ENCODE measurements around the gene GAPDH. TPM values are rescaled to one million over a fixed set of nuclear protein-coding genes. Genes with fewer than 3 reads are reported as not detected.

Gene GAPDH
- total RNA-seq, 4 donors from 2014 or later = 1,060 to 2,185 (median 1,462) TPM

- TF ChIP-seq, protein P1, sequence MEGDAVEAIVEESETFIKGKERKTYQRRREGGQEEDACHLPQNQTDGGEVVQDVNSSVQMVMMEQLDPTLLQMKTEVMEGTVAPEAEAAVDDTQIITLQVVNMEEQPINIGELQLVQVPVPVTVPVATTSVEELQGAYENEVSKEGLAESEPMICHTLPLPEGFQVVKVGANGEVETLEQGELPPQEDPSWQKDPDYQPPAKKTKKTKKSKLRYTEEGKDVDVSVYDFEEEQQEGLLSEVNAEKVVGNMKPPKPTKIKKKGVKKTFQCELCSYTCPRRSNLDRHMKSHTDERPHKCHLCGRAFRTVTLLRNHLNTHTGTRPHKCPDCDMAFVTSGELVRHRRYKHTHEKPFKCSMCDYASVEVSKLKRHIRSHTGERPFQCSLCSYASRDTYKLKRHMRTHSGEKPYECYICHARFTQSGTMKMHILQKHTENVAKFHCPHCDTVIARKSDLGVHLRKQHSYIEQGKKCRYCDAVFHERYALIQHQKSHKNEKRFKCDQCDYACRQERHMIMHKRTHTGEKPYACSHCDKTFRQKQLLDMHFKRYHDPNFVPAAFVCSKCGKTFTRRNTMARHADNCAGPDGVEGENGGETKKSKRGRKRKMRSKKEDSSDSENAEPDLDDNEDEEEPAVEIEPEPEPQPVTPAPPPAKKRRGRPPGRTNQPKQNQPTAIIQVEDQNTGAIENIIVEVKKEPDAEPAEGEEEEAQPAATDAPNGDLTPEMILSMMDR (IDR thresholded peaks at IDR 0.05) = no peak
- no peak for ATAC-seq (ENCODE audit: low FRiP score)
- peak; percentile 58 for DNase-seq (ENCODE audit: low spot score)
These were observed 29.2 kb downstream of the GAPDH start for GRCh38 chr12:6563448-6564050.

- DNase-seq (ENCODE audit: low spot score) = no peak
- no peak for ATAC-seq (ENCODE audit: low FRiP score)
- TF ChIP-seq, protein P1 (IDR thresholded peaks at IDR 0.05) = no peak
These were observed 32.9 kb downstream of the GAPDH start for GRCh38 chr12:6567112-6567670.

DNA sequence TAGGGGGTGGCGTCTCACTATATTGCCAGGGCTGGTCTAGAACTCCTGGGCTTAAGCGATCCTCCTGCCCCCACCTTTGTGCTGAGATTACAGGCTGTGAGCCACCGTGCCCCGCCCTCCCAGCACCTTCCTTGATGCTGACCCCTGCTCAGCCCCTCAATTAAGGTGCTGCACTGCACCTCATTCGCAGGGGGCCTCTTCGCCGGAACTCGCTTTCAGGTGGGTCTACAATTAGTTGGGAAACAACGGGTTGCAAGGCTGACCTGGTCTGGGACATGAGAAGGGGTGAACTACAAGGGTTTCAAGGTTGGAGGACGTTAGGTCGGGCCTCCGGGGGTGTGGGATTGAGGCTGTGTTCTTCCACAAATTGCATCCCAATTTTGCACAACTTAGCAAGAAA, 35.0 kb downstream of the GAPDH start:
- TF ChIP-seq, protein P1 (IDR thresholded peaks at IDR 0.05) = no peak
- no peak for ATAC-seq (ENCODE audit: low FRiP score)
- no peak for DNase-seq (ENCODE audit: low spot score)

GRCh38 chr12:6569786-6570185, 35.5 kb downstream of the GAPDH start:
- ATAC-seq (ENCODE audit: low FRiP score) = no peak
- DNase-seq (ENCODE audit: low spot score) = no peak
- TF ChIP-seq, protein P1 (IDR thresholded peaks at IDR 0.05) = no peak

GRCh38 chr12:6570264-6570887, 36.1 kb downstream of the GAPDH start:
- TF ChIP-seq, protein P1 (IDR thresholded peaks at IDR 0.05) = no peak
- DNase-seq (ENCODE audit: low spot score) = no peak
- ATAC-seq (ENCODE audit: low FRiP score) = no peak

- ATAC-seq (ENCODE audit: low FRiP score) (no peak), DNase-seq (ENCODE audit: low spot score) (no peak)
- TF ChIP-seq, protein P1 (IDR thresholded peaks at IDR 0.05) = no peak
These were observed 38.7 kb downstream of the GAPDH start for GRCh38 chr12:6573001-6573400.
